ENCODE measurements around the gene GPR31.

The GPR31 gene

GRCh38 chr6:167154895-167155294 is 2.9 kb downstream of the GPR31 start:
- H3K9me3 ChIP-seq = no peaks in the 10 kb centered on the region
- no peaks in the 10 kb centered on the region for H3K27me3 ChIP-seq (ENCODE audit: low read depth)
- no peak for DNase-seq (ENCODE audit: low spot score in 2 of 2)
- H3K4me3 ChIP-seq = no peak overlapping the region
- H3K36me3 ChIP-seq (replicated peaks) = no peaks in the 10 kb centered on the region
- in situ Hi-C loops (cut with MboI; ENCODE audit: low sequenced_read_pairs) = no loop called here
- no peaks in the 10 kb centered on the region for H3K4me1 ChIP-seq

DNA sequence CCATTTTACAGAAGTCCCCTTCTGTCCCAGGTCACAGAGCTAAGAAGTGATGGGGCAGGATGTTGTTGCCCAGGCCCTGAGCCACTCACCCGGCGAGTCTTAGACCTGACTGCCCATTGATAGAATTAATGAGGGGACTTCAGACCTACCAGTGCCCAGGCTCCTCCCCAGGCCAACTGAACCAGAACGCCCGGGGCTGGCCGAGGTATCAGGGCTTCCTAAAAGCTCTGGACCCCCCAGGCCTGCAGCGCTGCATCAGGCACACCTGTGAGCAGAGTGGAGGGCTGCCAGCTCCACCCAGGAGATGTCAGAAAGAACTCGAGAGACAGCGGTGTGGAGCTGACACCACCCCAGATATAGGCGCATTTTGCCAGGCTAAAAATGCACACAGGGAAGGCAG is 3.5 kb downstream of the GPR31 start:
- Histone ChIP-seq H3K4me3 (no peak overlapping the region), H3K9me3 (no peaks in the 10 kb centered on the region), H3K4me1 (no peaks in the 10 kb centered on the region), H3K27me3 (ENCODE audit: low read depth) (no peaks in the 10 kb centered on the region), H3K36me3 (replicated peaks) (no peaks in the 10 kb centered on the region)
- in situ Hi-C loops (cut with MboI; ENCODE audit: low sequenced_read_pairs) = no loop called here
- DNase-seq (ENCODE audit: low spot score in 2 of 2) = no peak

GRCh38 chr6:167153521-167153959 is 4.2 kb downstream of the GPR31 start:
- Histone ChIP-seq H3K27me3 (ENCODE audit: low read depth) (no peaks in the 10 kb centered on the region), H3K4me3 (no peak overlapping the region), H3K36me3 (replicated peaks) (no peaks in the 10 kb centered on the region), H3K9me3 (no peaks in the 10 kb centered on the region), H3K4me1 (no peaks in the 10 kb centered on the region)
- in situ Hi-C loops (cut with MboI; ENCODE audit: low sequenced_read_pairs) = no loop called here
- DNase-seq (ENCODE audit: low spot score in 2 of 2) = no peak

DNA sequence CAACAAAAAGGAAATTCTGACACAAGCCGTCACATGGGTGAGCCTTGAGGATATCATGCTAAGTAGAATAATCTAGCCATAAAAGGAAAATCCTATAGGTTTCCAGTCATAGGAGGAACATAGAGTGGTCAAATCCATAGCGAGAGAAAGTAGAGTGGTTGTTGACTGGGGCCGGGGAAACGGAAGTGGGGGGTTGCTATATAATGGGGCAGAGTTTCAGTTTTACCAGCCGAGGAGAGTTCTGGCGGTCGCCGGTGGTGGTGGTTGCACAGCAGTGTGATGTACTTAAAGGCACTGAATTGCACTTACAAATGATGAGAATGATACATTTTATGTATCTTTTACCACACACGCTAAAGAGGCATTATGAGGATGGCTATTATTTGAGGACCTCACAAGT is 4.9 kb downstream of the GPR31 start:
- H3K4me1 ChIP-seq = no peaks in the 10 kb centered on the region
- no peak for DNase-seq (ENCODE audit: low spot score in 2 of 2)
- no peaks in the 10 kb centered on the region for H3K27me3 ChIP-seq (ENCODE audit: low read depth)
- no peaks in the 10 kb centered on the region for H3K9me3 ChIP-seq
- no peak overlapping the region for H3K4me3 ChIP-seq
- H3K36me3 ChIP-seq (replicated peaks) = no peaks in the 10 kb centered on the region
- in situ Hi-C loops (cut with MboI; ENCODE audit: low sequenced_read_pairs) = no loop called here

DNA sequence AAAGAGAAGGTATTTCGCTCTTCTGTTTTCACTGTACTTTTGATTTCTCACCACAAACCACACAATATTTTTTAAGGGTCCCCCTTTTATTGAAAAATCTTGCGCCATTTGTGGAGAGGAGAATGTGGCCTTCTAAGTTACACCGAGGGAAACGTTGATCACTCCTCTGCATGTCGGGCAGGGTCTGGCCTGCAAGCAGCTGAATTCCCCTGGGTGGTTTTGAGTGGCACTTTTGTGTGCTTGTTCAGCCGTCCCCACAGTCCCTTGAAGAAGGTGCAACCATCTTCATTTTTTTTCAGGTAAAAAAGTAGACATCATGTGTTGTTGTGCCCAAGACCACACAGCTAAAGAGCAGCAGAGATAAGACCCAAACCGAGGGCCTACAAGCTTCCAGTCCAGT is 6.1 kb downstream of the GPR31 start:
- no peaks in the 10 kb centered on the region for H3K9me3 ChIP-seq
- no peak for DNase-seq (ENCODE audit: low spot score in 2 of 2)
- H3K4me3 ChIP-seq = no peak overlapping the region
- in situ Hi-C loops (cut with MboI; ENCODE audit: low sequenced_read_pairs) = no loop called here
- no peaks in the 10 kb centered on the region for H3K4me1 ChIP-seq
- no peaks in the 10 kb centered on the region for H3K36me3 ChIP-seq (replicated peaks)
- H3K27me3 ChIP-seq (ENCODE audit: low read depth) = no peaks in the 10 kb centered on the region

DNA sequence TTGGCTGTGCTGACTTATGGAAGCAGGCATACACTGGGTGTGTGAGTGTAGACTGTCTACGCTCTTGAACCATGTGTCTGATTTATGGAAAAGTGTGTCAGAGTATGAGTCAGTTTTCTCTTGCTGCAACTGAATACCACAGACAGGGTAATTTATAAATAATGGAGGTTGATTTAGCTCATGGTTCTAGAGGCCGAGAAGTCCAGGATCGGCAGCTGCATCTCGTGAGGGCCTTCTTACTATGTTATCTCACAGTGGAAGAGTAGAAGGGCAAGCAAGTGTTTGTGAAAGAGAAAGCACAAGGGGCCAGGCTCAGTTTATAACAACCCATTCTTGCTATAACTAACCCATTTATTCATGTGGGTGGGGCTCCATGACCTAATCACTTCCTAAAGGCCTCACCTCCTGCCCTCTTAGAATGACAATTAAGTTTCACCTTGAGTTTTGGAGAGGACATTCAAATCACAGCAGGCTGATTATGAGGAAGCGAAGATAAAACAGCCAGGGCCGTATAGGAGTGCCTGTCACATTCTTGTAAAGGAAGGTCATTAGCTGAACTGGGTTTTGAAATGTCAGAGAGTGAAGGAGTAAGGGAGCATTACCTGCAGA is 6.7 kb downstream of the GPR31 start:
- Histone ChIP-seq H3K36me3 (replicated peaks) (no peaks in the 10 kb centered on the region), H3K27me3 (ENCODE audit: low read depth) (no peaks in the 10 kb centered on the region), H3K4me3 (no peak overlapping the region), H3K4me1 (no peaks in the 10 kb centered on the region), H3K9me3 (no peaks in the 10 kb centered on the region)
- in situ Hi-C loops (cut with MboI; ENCODE audit: low sequenced_read_pairs) = no loop called here
- DNase-seq (ENCODE audit: low spot score in 2 of 2) = no peak

- in situ Hi-C loops (cut with MboI; ENCODE audit: low sequenced_read_pairs) = no loop called here
- Histone ChIP-seq H3K9me3 (no peaks in the 10 kb centered on the region), H3K27me3 (ENCODE audit: low read depth) (no peaks in the 10 kb centered on the region), H3K36me3 (replicated peaks) (no peaks in the 10 kb centered on the region), H3K4me3 (no peak overlapping the region), H3K4me1 (no peaks in the 10 kb centered on the region)
- no peak for DNase-seq (ENCODE audit: low spot score in 2 of 2)
These were observed 8.8 kb downstream of the GPR31 start for GRCh38 chr6:167148997-167149396.

DNA sequence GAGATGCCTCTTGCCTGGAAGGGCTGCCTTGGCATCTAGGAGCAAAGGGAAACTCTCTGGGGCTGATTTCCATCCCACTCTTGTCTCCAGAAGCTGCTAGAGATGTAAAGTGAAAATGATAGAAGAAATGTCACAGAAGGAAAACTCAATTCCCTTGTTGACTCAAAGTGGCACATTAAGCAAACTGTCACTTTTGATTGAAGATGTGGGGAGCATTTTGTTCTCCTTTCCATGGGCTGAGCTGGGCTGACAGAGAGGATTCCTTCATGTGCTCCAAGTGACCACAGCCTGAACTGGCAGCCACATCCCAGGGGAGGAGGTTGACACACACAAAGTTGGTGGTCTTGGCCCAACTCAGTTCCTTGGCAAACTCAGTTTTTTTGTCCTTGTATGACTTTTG is 9.8 kb downstream of the GPR31 start:
- no peaks in the 10 kb centered on the region for H3K27me3 ChIP-seq (ENCODE audit: low read depth)

DNA sequence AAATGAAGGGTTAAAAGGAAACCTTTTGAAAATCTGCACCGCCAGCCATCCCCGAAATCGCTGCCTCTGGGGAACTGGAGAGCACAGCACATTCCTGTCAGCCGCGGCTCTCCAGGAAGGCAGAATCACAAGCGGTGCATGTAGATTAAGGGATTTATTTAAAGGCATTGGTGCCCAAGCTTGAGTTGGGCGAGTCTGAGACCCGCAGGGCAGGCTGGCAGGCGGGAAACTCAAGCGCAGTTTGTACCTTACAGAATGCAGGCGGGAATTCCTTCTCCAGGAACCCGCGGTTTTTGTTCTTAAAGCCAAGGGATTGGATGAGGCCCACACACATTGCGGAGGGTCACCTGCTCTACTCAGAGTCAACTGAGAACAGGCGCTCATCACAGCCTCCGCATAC is 10.8 kb downstream of the GPR31 start:
- Histone ChIP-seq H3K9me3 (no peaks in the 10 kb centered on the region), H3K4me3 (no peak overlapping the region), H3K4me1 (no peaks in the 10 kb centered on the region), H3K27me3 (ENCODE audit: low read depth) (no peaks in the 10 kb centered on the region), H3K36me3 (replicated peaks) (no peaks in the 10 kb centered on the region)
- in situ Hi-C loops (cut with MboI; ENCODE audit: low sequenced_read_pairs) = no loop called here
- no peak for DNase-seq (ENCODE audit: low spot score in 2 of 2)

More for the DNA sequence above, 9.8 kb downstream of the GPR31 start:
- Histone ChIP-seq H3K4me3 (no peak overlapping the region), H3K4me1 (no peaks in the 10 kb centered on the region), H3K9me3 (no peaks in the 10 kb centered on the region), H3K36me3 (replicated peaks) (no peaks in the 10 kb centered on the region)
- in situ Hi-C loops (cut with MboI; ENCODE audit: low sequenced_read_pairs) = no loop called here
- DNase-seq (ENCODE audit: low spot score in 2 of 2) = no peak

GRCh38 chr6:167146135-167146534 is 11.6 kb downstream of the GPR31 start:
- Histone ChIP-seq H3K4me1 (no peaks in the 10 kb centered on the region), H3K4me3 (no peak overlapping the region), H3K36me3 (replicated peaks) (no peaks in the 10 kb centered on the region), H3K27me3 (ENCODE audit: low read depth) (no peaks in the 10 kb centered on the region), H3K9me3 (no peaks in the 10 kb centered on the region)
- in situ Hi-C loops (cut with MboI; ENCODE audit: low sequenced_read_pairs) = no loop called here
- no peak for DNase-seq (ENCODE audit: low spot score in 2 of 2)

- no peaks in the 10 kb centered on the region for H3K27me3 ChIP-seq (ENCODE audit: low read depth)
- no peaks in the 10 kb centered on the region for H3K4me1 ChIP-seq
- H3K9me3 ChIP-seq = no peaks in the 10 kb centered on the region
- no peak for DNase-seq (ENCODE audit: low spot score in 2 of 2)
- no peaks in the 10 kb centered on the region for H3K36me3 ChIP-seq (replicated peaks)
- no peak overlapping the region for H3K4me3 ChIP-seq
- in situ Hi-C loops (cut with MboI; ENCODE audit: low sequenced_read_pairs) = no loop called here
These were observed 12.3 kb downstream of the GPR31 start for GRCh38 chr6:167145461-167145860.

GRCh38 chr6:167143041-167143440 is 14.7 kb downstream of the GPR31 start:
- in situ Hi-C loops (cut with MboI; ENCODE audit: low sequenced_read_pairs) = no loop called here
- Histone ChIP-seq H3K36me3 (replicated peaks) (no peaks in the 10 kb centered on the region), H3K27me3 (ENCODE audit: low read depth) (no peaks in the 10 kb centered on the region), H3K9me3 (no peaks in the 10 kb centered on the region), H3K4me1 (peaks cover 5% of the 10 kb centered on the region), H3K4me3 (no peak overlapping the region)
- no peak for DNase-seq (ENCODE audit: low spot score in 2 of 2)

DNA sequence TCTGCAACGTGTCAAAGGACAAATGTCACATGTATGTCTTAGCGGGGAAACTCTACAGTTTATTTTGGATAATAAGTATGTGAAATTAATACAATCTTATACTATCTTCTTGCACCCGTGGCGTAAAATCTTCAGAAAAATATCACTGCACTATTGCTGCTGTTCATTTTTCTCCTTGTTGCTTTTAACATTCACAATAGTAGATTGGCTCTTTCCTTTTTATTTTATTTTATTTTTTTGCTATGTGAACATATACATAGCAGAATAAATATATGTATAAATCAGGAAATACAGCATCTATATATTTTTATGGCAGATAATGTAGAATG is 15.4 kb downstream of the GPR31 start:
- Histone ChIP-seq H3K27me3 (ENCODE audit: low read depth) (no peaks in the 10 kb centered on the region), H3K9me3 (no peaks in the 10 kb centered on the region), H3K4me3 (no peak overlapping the region), H3K4me1 (peaks cover 5% of the 10 kb centered on the region), H3K36me3 (replicated peaks) (no peaks in the 10 kb centered on the region)
- DNase-seq (ENCODE audit: low spot score in 2 of 2) = no peak
- in situ Hi-C loops (cut with MboI; ENCODE audit: low sequenced_read_pairs) = no loop called here

- peak; percentile 9 to 67 for DNase-seq (ENCODE audit: low spot score in 2 of 2)
- H3K27me3 ChIP-seq (ENCODE audit: low read depth) = no peaks in the 10 kb centered on the region
- in situ Hi-C loops (cut with MboI; ENCODE audit: low sequenced_read_pairs) = no loop called here
- no peak overlapping the region for H3K4me3 ChIP-seq
- H3K36me3 ChIP-seq (replicated peaks) = no peaks in the 10 kb centered on the region
- peaks cover 5% of the 10 kb centered on the region for H3K4me1 ChIP-seq
- H3K9me3 ChIP-seq = no peaks in the 10 kb centered on the region
These were observed 15.9 kb downstream of the GPR31 start for GRCh38 chr6:167141667-167142432.
